ENCODE results near the gene ZNF213. TPM values are rescaled to one million over a fixed set of nuclear protein-coding genes. Genes with fewer than 3 reads are reported as not detected.

Gene ZNF213
- total and polyA plus RNA-seq, 8 donors = 5.0 to 8.8 (median 6.7) TPM

- intact Hi-C loops (cut with DNase I) = no loop called here
- H3K4me3 ChIP-seq = peak overlapping the region in 3 of 4 donors; percentile 11 to 38 (median 22)
- 3 to 4% methylated on average over 15 of the region's 15 CpGs for WGBS, 2 donors
- H3K27me3 ChIP-seq = no peaks in the 10 kb centered on the region
- no peak for TF ChIP-seq CTCF (IDR thresholded peaks at IDR 0.05)
- no peaks in the 10 kb centered on the region for H3K36me3 ChIP-seq
- no peaks in the 10 kb centered on the region for H3K9me3 ChIP-seq
- peak in 2 of 6 donors; percentile 36 to 50 for DNase-seq
- peaks cover 0 to 9% (median 0%) of the 10 kb centered on the region in 3 donors for H3K4me1 ChIP-seq
- no peak for FAIRE-seq
- H3K27ac ChIP-seq = peak overlapping the region in 1 of 4 donors; percentile 57
- ATAC-seq = no peak
Observed at GRCh38 chr16:3152027-3152276, 17.1 kb downstream of the ZNF213 start.

- FAIRE-seq = no peak
- peak overlapping the region in 3 of 4 donors; percentile 11 to 38 (median 22) for H3K4me3 ChIP-seq
- H3K27ac ChIP-seq = peak overlapping the region; percentile 19 to 57 (median 34)
- 2% methylated on average over 42 of the region's 42 CpGs for WGBS, 2 donors
- DNase-seq = peak; percentile 82 to 94 (median 90)
- H3K36me3 ChIP-seq = no peaks in the 10 kb centered on the region
- no peaks in the 10 kb centered on the region for H3K27me3 ChIP-seq
- intact Hi-C loops (cut with DNase I) = no loop called here
- no peak for TF ChIP-seq CTCF (IDR thresholded peaks at IDR 0.05)
- peaks cover 0 to 9% (median 0%) of the 10 kb centered on the region in 3 donors for H3K4me1 ChIP-seq
- peak; percentile 27 to 52 (median 42) for ATAC-seq
- H3K9me3 ChIP-seq = no peaks in the 10 kb centered on the region
Observed at GRCh38 chr16:3152277-3152990, 17.6 kb downstream of the ZNF213 start.

- H3K36me3 ChIP-seq = no peaks in the 10 kb centered on the region
- FAIRE-seq (no peak), DNase-seq (no peak), ATAC-seq (no peak)
- H3K27me3 ChIP-seq = no peaks in the 10 kb centered on the region
- no peaks in the 10 kb centered on the region for H3K9me3 ChIP-seq
- H3K27ac ChIP-seq = peak overlapping the region in 2 of 4 donors; percentile 47 to 57
- TF ChIP-seq CTCF (IDR thresholded peaks at IDR 0.05) = no peak
- intact Hi-C loops (cut with DNase I) = no loop called here
- H3K4me1 ChIP-seq = peaks cover 0 to 9% (median 0%) of the 10 kb centered on the region in 3 donors
- 9 to 16% methylated on average over 8 of the region's 8 CpGs for WGBS, 2 donors
- H3K4me3 ChIP-seq = peak overlapping the region in 1 of 4 donors; percentile 22
Observed at GRCh38 chr16:3152991-3153368, 18.2 kb downstream of the ZNF213 start.

GRCh38 chr16:3155181-3155580, 20.4 kb downstream of the ZNF213 start:
- WGBS, 2 donors = 70 to 83% methylated on average over 2 of the region's 2 CpGs
- TF ChIP-seq CTCF (IDR thresholded peaks at IDR 0.05) = no peak

GRCh38 chr16:3155972-3156371, 21.1 kb downstream of the ZNF213 start:
- WGBS, 2 donors = 95 to 97% methylated on average over 3 of the region's 3 CpGs
- TF ChIP-seq CTCF (IDR thresholded peaks at IDR 0.05) = no peak
- H3K36me3 ChIP-seq = no peaks in the 10 kb centered on the region

More at GRCh38 chr16:3155181-3155580, 20.4 kb downstream of the ZNF213 start:
- DNase-seq (no peak), ATAC-seq (no peak), FAIRE-seq (no peak)
- no peak overlapping the region for H3K27ac ChIP-seq
- no peaks in the 10 kb centered on the region for H3K9me3 ChIP-seq
- intact Hi-C loops (cut with DNase I) = no loop called here
- H3K27me3 ChIP-seq = no peaks in the 10 kb centered on the region
- no peaks in the 10 kb centered on the region for H3K36me3 ChIP-seq
- no peak overlapping the region for H3K4me3 ChIP-seq
- peaks cover 0 to 6% (median 0%) of the 10 kb centered on the region in 3 donors for H3K4me1 ChIP-seq

More at GRCh38 chr16:3155972-3156371, 21.1 kb downstream of the ZNF213 start:
- H3K4me1 ChIP-seq = peaks cover 0 to 6% (median 0%) of the 10 kb centered on the region in 3 donors
- no peaks in the 10 kb centered on the region for H3K27me3 ChIP-seq
- FAIRE-seq (no peak), DNase-seq (no peak), ATAC-seq (no peak)
- no peaks in the 10 kb centered on the region for H3K9me3 ChIP-seq
- no peak overlapping the region for H3K4me3 ChIP-seq
- no peak overlapping the region for H3K27ac ChIP-seq
- intact Hi-C loops (cut with DNase I) = no loop called here

All from pancreas (tissue), 10 donors.